ENCODE results near the gene FICD.

DNA sequence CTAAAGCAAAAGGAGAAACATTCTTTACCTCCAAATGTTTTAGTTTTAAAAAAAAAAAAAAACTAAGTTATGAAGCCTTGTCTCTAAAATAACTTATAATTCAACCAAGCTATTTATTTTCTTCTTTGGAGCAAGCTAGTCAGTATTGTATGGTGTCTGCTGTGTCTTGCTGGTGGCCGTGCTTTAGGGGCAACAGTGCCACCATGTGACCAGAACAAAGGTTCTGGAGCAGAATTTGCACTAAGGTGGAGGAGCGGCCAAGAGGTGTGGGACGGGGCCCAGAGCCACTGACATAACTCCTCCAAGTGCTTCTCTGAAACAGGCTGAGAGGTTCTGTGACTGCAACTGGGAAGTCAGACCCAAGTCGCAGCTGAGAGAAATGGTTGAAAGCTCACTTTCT is 4.5 kb downstream of the FICD start:
- TF ChIP-seq GABPA (tag; conservative IDR thresholded peaks at IDR 0.05; ENCODE audit: low read depth) (no peak), SIN3A (IDR thresholded peaks at IDR 0.05; ENCODE audit: borderline replicate concordance in 2 of 2, control insufficient read depth in 1 of 2, low read depth in 2 of 2, low read length in 2 of 2) (no peak), PHF20 (IDR thresholded peaks at IDR 0.05; ENCODE audit: partially characterized antibody) (no peak), NR2C1 (IDR thresholded peaks at IDR 0.05) (no peak), NR2C1 (tag; IDR thresholded peaks at IDR 0.05) (no peak), EP300 (IDR thresholded peaks at IDR 0.05; ENCODE audit: low read length) (no peak)
- TF ChIP-seq, protein P1, sequence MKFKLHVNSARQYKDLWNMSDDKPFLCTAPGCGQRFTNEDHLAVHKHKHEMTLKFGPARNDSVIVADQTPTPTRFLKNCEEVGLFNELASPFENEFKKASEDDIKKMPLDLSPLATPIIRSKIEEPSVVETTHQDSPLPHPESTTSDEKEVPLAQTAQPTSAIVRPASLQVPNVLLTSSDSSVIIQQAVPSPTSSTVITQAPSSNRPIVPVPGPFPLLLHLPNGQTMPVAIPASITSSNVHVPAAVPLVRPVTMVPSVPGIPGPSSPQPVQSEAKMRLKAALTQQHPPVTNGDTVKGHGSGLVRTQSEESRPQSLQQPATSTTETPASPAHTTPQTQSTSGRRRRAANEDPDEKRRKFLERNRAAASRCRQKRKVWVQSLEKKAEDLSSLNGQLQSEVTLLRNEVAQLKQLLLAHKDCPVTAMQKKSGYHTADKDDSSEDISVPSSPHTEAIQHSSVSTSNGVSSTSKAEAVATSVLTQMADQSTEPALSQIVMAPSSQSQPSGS (CRISPR knock-in tag; IDR thresholded peaks at IDR 0.05) = no peak
- TF ChIP-seq, protein P2, sequence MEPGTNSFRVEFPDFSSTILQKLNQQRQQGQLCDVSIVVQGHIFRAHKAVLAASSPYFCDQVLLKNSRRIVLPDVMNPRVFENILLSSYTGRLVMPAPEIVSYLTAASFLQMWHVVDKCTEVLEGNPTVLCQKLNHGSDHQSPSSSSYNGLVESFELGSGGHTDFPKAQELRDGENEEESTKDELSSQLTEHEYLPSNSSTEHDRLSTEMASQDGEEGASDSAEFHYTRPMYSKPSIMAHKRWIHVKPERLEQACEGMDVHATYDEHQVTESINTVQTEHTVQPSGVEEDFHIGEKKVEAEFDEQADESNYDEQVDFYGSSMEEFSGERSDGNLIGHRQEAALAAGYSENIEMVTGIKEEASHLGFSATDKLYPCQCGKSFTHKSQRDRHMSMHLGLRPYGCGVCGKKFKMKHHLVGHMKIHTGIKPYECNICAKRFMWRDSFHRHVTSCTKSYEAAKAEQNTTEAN (CRISPR knock-in tag; IDR thresholded peaks at IDR 0.05) = no peak
- TF ChIP-seq, protein P3, sequence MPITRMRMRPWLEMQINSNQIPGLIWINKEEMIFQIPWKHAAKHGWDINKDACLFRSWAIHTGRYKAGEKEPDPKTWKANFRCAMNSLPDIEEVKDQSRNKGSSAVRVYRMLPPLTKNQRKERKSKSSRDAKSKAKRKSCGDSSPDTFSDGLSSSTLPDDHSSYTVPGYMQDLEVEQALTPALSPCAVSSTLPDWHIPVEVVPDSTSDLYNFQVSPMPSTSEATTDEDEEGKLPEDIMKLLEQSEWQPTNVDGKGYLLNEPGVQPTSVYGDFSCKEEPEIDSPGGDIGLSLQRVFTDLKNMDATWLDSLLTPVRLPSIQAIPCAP (CRISPR knock-in tag; IDR thresholded peaks at IDR 0.05; ENCODE audit: borderline replicate concordance) = no peak

Measured in K562 (cell line).